AG04449 (cell line): ENCODE measurements around the gene DLX4.
A peak's percentile ranks its signal among the peaks of the same experiment; 100 is the strongest.

Experiments used
- CTCF ChIA-PET: fragments of 350-600 bp; formaldehyde crosslinking; extraction: SDS; loops from one replicate; lab custom pipeline; 2021; ENCODE audit warnings: antibody characterized with exemption; lab: Yijun Ruan, JAX
- POLR2A ChIA-PET: fragments of 400-600, 350-600 bp; formaldehyde crosslinking; extraction: SDS; loops from one replicate; lab custom pipeline; 2020; ENCODE audit warnings: antibody characterized with exemption, inconsistent platforms; lab: Yijun Ruan, JAX
- DNase-seq: peaks from one replicate; pipeline ENCODE4 v3.0.0-alpha.2; 2010; ENCODE audit warnings: low read depth, low spot score
- H3K4me3 ChIP-seq: 2 replicates; pipeline ENCODE4 v1.5.1; 2011; ENCODE audit warnings: low read depth, mild to moderate bottlenecking, control low read depth, low read length
- CTCF ChIP-seq: IDR thresholded peaks from one replicate; pipeline ENCODE4 v1.5.1; 2011; ENCODE audit warnings: mild to moderate bottlenecking, moderate library complexity, low read length, control low read depth, inconsistent platforms; ENCODE audit not compliant: insufficient read depth; ENCODE audit errors: missing control alignments

Gene DLX4

GRCh38 chr17:49964769-49965523 is 4.0 kb upstream of the DLX4 start:
- no peak for DNase-seq
- POLR2A ChIA-PET, result no interaction called here
- TF ChIP-seq CTCF, result no peak
- CTCF ChIA-PET, result interaction anchor here (1.4 to 5.1 kb wide), 4 partner anchors 12 to 38 kb away, joined by 3 to 33 read pairs (median 14); no protein-coding TSS in a partner anchor
- H3K4me3 ChIP-seq, result no peak overlapping the region

GRCh38 chr17:49965524-49965909 is 3.5 kb upstream of the DLX4 start:
- no peak for DNase-seq
- ChIA-PET CTCF (interaction anchor here (1.5 to 5.1 kb wide), 2 partner anchors 13 to 32 kb away, joined by 5 to 22 read pairs; no protein-coding TSS in a partner anchor), POLR2A (no interaction called here)
- no peak overlapping the region for H3K4me3 ChIP-seq
- no peak for TF ChIP-seq CTCF

GRCh38 chr17:49966767-49967166 is 2.2 kb upstream of the DLX4 start:
- TF ChIP-seq CTCF, result no peak
- ChIA-PET POLR2A (interaction anchor here (0.5 kb wide), 1 partner anchor 253 kb away, joined by 4 read pairs; no protein-coding TSS in a partner anchor), CTCF (interaction anchor here (1.2 to 5.1 kb wide), 4 partner anchors 10 to 105 kb away, joined by 3 to 22 read pairs (median 5); no protein-coding TSS in a partner anchor)
- DNase-seq, result no peak
- H3K4me3 ChIP-seq, result no peak overlapping the region

- no peak for TF ChIP-seq CTCF
- no peak overlapping the region for H3K4me3 ChIP-seq
- DNase-seq, result no peak
- POLR2A ChIA-PET, result interaction anchor here (0.5 kb wide), 1 partner anchor 253 kb away, joined by 4 read pairs; no protein-coding TSS in a partner anchor
- CTCF ChIA-PET, result interaction anchor here (1.2 to 5.1 kb wide), 3 partner anchors 11 to 106 kb away, joined by 3 to 22 read pairs (median 5); no protein-coding TSS in a partner anchor
Observed at GRCh38 chr17:49967205-49967604, 1.8 kb upstream of the DLX4 start.

GRCh38 chr17:49967621-49968404 is 1.2 kb upstream of the DLX4 start:
- TF ChIP-seq CTCF, result no peak
- POLR2A ChIA-PET, result no interaction called here
- H3K4me3 ChIP-seq, result peak overlapping the region; percentile 40; the same call in 1 of the 2 replicates
- DNase-seq, result no peak
- CTCF ChIA-PET, result interaction anchor here (1.2 to 5.1 kb wide), 3 partner anchors 30 to 106 kb away, joined by 3 to 22 read pairs (median 6); no protein-coding TSS in a partner anchor
